ENCODE measurements around the gene SLC25A44. TPM values are rescaled to one million over a fixed set of nuclear protein-coding genes. Genes with fewer than 3 reads are reported as not detected.

The SLC25A44 gene, protein sequence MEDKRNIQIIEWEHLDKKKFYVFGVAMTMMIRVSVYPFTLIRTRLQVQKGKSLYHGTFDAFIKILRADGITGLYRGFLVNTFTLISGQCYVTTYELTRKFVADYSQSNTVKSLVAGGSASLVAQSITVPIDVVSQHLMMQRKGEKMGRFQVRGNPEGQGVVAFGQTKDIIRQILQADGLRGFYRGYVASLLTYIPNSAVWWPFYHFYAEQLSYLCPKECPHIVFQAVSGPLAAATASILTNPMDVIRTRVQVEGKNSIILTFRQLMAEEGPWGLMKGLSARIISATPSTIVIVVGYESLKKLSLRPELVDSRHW
- 17.1 and 18.6 TPM in 2 replicates for total RNA-seq

DNA sequence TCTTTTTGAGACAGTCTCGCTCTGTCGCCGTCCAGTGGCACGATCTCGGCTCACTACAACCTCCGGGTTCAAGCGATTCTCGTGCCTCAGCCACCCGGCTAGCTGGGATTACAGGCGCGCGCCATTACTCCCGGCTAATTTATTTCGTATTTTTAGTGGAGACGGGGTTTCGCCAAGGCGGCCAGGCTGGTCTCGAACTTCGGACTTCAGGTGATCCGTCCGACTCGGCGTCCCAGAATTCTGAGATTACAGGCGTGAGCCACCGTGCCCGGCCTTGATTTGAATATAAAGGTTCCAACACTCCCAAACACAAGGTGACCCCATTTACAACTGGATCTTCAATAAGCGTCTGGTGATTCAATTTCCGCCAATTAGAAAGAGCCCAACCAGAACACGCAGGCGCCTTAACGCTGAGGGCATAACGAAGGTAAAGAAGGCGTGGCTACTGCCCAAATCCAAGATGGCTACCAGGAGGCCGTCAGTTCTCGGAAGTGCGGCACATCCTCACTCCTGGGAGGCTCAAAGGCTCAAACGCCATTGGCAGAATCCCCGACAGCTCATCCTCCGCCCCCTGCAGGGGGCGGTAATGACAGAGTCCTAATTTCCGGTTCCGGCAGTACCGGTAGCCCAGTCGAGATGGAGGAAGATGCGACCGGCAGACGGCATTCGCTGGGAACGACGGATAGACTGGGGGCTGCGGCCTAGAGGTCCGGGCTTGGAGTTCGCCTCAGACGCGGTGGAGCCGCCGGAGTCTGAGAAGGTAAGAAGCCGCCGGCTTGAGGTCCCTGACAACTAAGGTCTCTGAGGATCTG, at the start of gene SLC25A44:
Gene SLC25A44, plus strand, starts transcription at position 617 of the 812 bp plus-strand sequence. CDS start 5,744 bp downstream, outside the sequence.
- peak; percentile 55 for TF ChIP-seq CTCF (IDR thresholded peaks at IDR 0.05; ENCODE audit: insufficient read depth, low read depth, low read length)

DNA sequence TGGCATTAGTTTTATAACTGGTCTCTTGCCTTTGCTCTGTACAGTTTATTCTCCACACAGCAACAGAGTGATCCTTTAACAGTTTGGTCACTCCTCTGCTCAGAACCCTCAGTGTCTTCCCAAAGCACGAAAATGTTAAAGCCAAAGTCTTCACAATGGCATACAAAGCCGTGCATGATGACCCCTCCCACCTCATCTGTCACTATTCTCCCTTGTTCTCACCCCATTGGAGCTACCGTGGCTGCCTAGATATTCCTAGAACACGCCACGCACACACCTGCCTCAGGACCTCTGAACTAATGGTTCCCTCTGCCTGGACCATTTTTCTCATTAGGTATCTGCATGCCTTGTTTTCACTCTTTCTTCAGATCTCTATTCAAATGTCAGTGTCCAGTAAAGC, 49.2 kb upstream of the SLC25A44 start:
- TF ChIP-seq CTCF (IDR thresholded peaks at IDR 0.05; ENCODE audit: insufficient read depth, low read depth, low read length), result no peak
- no peak for DNase-seq (ENCODE audit: low read depth)

More for the DNA sequence above, at the start of gene SLC25A44:
- peak within 1 kb of the TSS; percentile 100 for H3K4me3 ChIP-seq (ENCODE audit: low read depth, low read length)
- peak; percentile 99 for DNase-seq (ENCODE audit: low read depth)

GRCh38 chr1:156145650-156146019, 48.3 kb upstream of the SLC25A44 start:
- TF ChIP-seq CTCF (IDR thresholded peaks at IDR 0.05; ENCODE audit: insufficient read depth, low read depth, low read length), result no peak
- H3K4me3 ChIP-seq (ENCODE audit: low read depth, low read length), result no peak overlapping the region
- no peak for DNase-seq (ENCODE audit: low read depth)

More for the DNA sequence above, 49.2 kb upstream of the SLC25A44 start:
- H3K4me3 ChIP-seq (ENCODE audit: low read depth, low read length), result no peak overlapping the region

GRCh38 chr1:156146020-156146768, 47.7 kb upstream of the SLC25A44 start:
- peak; percentile 69 for TF ChIP-seq CTCF (IDR thresholded peaks at IDR 0.05; ENCODE audit: insufficient read depth, low read depth, low read length)

DNA sequence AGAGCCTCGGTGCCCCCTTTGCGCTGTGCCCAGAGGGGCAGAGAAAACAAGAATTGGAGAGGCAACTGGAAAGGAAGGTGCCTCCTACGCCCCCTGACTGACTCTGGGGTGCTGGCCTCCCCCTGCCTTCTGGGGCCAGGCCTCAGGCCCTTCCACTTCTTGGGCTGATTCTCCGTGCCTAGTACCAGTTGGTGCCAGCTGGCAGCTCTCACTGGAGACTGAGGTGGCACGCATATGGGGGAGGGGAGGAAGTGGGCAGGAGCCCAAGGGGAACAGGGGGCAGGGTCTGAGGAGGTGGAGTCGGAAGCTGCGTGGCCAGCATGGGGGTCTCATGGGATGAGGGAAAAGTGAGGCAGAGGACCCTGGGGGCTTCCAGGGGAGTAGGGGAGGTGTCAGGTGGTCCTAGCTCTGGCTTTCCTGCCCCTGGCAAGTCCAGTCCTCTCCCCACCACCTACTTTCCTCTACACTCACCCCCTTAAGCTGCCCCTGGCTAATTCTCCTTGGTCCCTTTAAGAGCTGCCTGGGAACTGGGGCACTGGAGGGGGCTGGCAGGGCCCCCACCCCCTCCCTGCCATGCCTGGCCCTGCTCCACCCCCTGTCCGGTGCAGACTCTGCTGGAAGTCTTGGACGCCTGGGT, 47.0 kb upstream of the SLC25A44 start:
- no peak overlapping the region for H3K4me3 ChIP-seq (ENCODE audit: low read depth, low read length)
- DNase-seq (ENCODE audit: low read depth), result no peak
- TF ChIP-seq CTCF (IDR thresholded peaks at IDR 0.05; ENCODE audit: insufficient read depth, low read depth, low read length), result no peak

More at GRCh38 chr1:156146020-156146768, 47.7 kb upstream of the SLC25A44 start:
- no peak overlapping the region for H3K4me3 ChIP-seq (ENCODE audit: low read depth, low read length)
- DNase-seq (ENCODE audit: low read depth), result peak; percentile 90

- TF ChIP-seq CTCF (IDR thresholded peaks at IDR 0.05; ENCODE audit: insufficient read depth, low read depth, low read length), result no peak
- no peak for DNase-seq (ENCODE audit: low read depth)
- no peak overlapping the region for H3K4me3 ChIP-seq (ENCODE audit: low read depth, low read length)
These were observed 45.7 kb upstream of the SLC25A44 start for GRCh38 chr1:156148216-156148615.

Measured in fibroblast of villous mesenchyme (primary cell).